Superior temporal gyrus (tissue), 1 donor: ENCODE data around the gene LRG1.
A peak's percentile ranks its signal among the peaks of the same experiment; 100 is the strongest.

ENCODE experiments used
- DNase-seq: peaks from one replicate; pipeline ENCODE4 v3.0.0-alpha.2; 2016; ENCODE audit errors: extremely low spot score

Gene LRG1

GRCh38 chr19:4539693-4540581, at the start of gene LRG1:
LRG1 (minus strand) TSS chr19:4540036; CDS start chr19:4540013, 23 bp downstream.
- no peak for DNase-seq

- DNase-seq = no peak
Measured at GRCh38 chr19:4588291-4588761, 48.5 kb upstream of the LRG1 start.

- no peak for DNase-seq
Measured at GRCh38 chr19:4587527-4587926, 47.7 kb upstream of the LRG1 start.

GRCh38 chr19:4586691-4587090, 46.9 kb upstream of the LRG1 start:
- no peak for DNase-seq

- no peak for DNase-seq
Measured at GRCh38 chr19:4586245-4586644, 46.4 kb upstream of the LRG1 start.

- DNase-seq = no peak
Measured at GRCh38 chr19:4585556-4585955, 45.7 kb upstream of the LRG1 start.

- peak; percentile 12 for DNase-seq
Measured at GRCh38 chr19:4584670-4585460, 45.0 kb upstream of the LRG1 start.

GRCh38 chr19:4583961-4584669, 44.3 kb upstream of the LRG1 start:
- DNase-seq = no peak

- DNase-seq = no peak
Measured at GRCh38 chr19:4582980-4583842, 43.4 kb upstream of the LRG1 start.

- DNase-seq = no peak
Measured at GRCh38 chr19:4581666-4582553, 42.1 kb upstream of the LRG1 start.

GRCh38 chr19:4580961-4581665, 41.3 kb upstream of the LRG1 start:
- DNase-seq = no peak

GRCh38 chr19:4580021-4580901, 40.4 kb upstream of the LRG1 start:
- no peak for DNase-seq

- DNase-seq = no peak
Measured at GRCh38 chr19:4579389-4579788, 39.6 kb upstream of the LRG1 start.

GRCh38 chr19:4578552-4579248, 38.9 kb upstream of the LRG1 start:
- DNase-seq = no peak

- DNase-seq = no peak
Measured at GRCh38 chr19:4577020-4577782, 37.4 kb upstream of the LRG1 start.

- peak; percentile 41 for DNase-seq
Measured at GRCh38 chr19:4576016-4576933, 36.4 kb upstream of the LRG1 start.
